GM18858 (cell line): ENCODE results near the gene CCDC85A.

Experiments used
- ATAC-seq: cut with Tn5 transposase; IDR thresholded peaks from one replicate; pipeline ENCODE4 v1.9.1; 2021; ENCODE audit not compliant: unreplicated experiment

CCDC85A gene

GRCh38 chr2:56192664-56193305, 9.0 kb downstream of the CCDC85A start:
- no peak for ATAC-seq

- no peak for ATAC-seq
Measured at GRCh38 chr2:56195563-56195962, 11.8 kb downstream of the CCDC85A start.

DNA sequence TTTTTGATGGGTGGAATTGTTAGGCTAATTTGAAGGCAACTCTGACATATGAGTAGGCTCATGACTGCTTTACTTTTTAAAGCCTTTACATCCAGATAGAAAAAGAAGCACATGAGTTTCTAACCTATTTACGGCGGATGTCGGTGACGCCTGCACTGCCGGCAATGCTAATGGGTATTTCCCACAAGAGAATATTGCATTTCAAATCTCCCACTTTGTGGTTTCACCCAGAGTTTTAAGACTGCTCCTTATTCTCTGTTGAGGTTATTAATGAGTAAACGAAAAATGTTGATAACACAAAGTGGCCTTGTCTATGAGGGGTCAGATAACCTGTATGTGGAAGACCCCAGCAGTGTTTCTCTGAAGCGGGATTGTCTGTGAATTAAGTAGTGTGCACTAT, 14.0 kb downstream of the CCDC85A start:
- ATAC-seq = no peak

DNA sequence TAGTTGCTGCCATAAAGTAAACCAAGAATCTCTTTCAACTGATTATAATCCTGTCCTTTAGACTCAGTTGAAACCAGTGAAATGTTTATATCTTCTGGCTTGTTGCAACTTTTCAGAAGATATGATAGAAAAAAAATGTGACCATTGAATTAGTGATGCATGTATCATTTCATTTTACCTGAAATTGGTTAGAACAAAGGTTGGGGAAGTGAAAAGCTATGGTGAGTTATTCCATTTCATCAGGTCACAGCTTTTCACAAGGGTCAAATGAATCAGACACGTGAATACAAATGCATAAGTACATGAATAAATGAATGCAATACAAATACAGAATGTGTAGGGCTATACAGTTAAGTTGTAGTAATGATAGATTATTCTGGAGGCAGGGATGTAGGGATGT, 15.1 kb downstream of the CCDC85A start:
- no peak for ATAC-seq

DNA sequence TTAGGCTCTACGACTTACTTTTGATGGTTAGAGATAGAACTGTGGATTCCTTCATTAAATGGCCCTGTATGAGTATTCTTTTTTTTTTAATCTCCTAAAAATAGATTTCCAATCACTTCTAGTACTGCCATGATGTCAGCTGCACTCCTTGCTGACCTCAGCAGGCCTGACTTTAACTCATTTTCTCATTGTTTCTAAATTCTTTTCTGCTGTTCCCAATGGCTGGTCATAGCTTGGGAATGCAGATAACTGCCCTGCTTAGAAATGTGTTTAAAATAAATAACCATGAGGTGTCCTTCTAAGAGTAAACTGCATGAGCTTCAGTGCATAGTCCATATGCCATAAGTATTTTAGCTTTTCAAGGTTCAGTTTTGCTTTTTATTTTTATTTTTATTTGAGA, 15.7 kb downstream of the CCDC85A start:
- no peak for ATAC-seq

GRCh38 chr2:56202381-56203121, 18.8 kb downstream of the CCDC85A start:
- no peak for ATAC-seq

DNA sequence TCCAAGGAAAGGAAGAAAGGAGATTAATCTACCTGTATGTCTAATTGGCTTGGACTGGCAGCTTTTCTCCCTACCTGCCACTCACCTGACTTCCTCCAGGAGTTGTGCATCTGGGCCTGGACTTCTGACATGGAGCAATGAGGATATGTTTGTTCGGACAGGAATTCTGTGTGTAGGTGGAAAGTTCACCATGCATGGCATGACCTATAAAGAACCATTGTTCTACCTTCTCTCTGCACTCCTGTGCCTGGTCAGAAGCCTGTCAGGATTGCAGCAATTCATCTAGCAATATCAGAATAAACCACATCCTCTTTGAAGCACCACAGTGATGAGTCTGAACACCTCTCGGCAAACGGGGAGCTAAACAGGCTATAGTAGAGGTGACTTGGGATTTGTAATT, 20.8 kb downstream of the CCDC85A start:
- no peak for ATAC-seq

DNA sequence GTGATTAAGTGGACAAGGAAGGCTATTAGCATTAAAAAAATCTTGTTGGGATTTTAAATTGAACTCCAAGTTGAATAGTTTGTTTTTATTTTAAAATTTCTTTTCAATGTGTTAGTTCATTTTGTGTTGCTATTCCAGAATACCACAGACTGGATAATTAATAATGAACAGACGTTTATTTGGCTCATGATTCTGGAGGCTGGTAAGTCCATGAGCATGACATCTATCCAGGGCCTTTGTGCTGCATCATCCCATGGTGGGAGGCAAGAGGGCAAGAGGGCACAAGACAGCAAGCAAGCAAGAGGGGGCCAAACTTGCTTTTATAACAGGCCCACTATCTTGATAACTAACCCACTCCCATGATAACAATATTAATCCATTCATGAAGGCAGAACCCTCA, 22.5 kb downstream of the CCDC85A start:
- no peak for ATAC-seq

- ATAC-seq = no peak
Measured at GRCh38 chr2:56207760-56208159, 24.0 kb downstream of the CCDC85A start.

- no peak for ATAC-seq
Measured at GRCh38 chr2:56208380-56208779, 24.6 kb downstream of the CCDC85A start.

DNA sequence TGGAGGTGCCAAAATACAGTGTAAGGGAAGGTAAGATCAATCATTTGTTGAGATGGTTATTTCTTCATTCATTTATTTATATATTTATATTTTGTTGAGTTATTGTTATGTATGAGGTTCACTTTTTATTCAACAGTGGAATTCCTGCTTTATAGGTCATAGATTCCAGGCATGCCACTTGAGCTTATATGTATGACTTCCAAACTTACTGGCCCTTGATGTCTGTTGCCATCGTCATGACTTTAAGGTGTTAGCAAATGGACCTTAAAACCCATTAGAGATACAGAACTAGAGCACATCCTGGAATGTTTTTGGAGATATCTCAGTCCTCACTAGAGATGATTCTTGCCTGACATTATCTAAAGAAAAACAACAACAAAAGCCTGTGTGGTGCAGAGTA, 25.9 kb downstream of the CCDC85A start:
- no peak for ATAC-seq

- ATAC-seq = no peak
Measured at GRCh38 chr2:56210291-56210690, 26.5 kb downstream of the CCDC85A start.

- no peak for ATAC-seq
Measured at GRCh38 chr2:56211048-56211447, 27.3 kb downstream of the CCDC85A start.

GRCh38 chr2:56215911-56216310, 32.1 kb downstream of the CCDC85A start:
- ATAC-seq = no peak

GRCh38 chr2:56217106-56217505, 33.3 kb downstream of the CCDC85A start:
- ATAC-seq = no peak

GRCh38 chr2:56222481-56222880, 38.7 kb downstream of the CCDC85A start:
- no peak for ATAC-seq

GRCh38 chr2:56224316-56224715, 40.5 kb downstream of the CCDC85A start:
- ATAC-seq = no peak

DNA sequence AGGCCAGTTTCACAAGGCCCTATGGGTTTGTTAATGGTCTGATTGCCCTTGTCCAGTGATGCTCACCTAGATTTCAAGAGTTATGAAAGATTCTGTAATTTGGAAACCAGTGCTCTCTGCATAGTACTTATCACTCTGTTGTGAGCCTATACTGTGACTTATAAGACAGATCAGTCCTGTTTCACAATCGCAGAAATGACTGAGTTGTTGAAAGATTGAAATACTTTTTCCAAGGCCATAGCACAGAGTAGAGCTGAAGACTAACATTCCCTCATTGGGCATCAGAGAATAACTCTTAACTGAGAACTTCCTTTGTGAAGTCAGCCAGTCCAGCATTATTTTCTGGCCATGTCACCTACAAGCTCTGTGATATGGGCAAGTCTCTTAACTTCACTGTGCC, 44.0 kb downstream of the CCDC85A start:
- no peak for ATAC-seq

DNA sequence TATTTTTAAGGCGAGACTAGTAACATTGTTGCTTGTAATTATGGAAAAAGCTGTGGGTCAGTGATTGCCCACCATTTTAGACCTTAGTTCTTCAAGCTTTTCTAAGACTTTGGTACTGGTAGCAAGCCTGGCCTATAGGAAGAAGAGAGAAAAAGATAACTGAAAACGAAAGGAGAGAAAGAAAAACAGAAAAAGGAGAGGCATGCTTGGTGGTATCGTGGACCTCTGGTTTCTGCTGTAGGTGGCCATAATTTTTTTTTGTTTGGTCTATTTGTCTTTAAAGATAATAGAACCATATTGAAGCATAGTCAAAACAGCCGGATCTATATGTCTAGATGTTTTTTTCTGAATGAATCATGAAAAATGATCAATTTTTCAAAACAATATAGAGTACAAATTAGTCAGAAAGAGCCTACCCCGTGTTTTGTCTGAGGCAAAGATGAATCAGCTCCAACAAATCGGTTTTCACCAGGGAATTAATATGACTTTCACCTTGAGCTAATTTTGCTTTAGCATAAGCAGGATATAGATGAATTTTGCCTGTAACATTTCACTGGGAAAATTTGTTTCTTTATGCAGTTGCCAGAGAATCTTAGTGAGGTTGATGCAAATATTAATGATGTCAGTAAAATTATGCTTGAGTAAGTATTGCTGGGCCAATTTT, 45.7 kb downstream of the CCDC85A start:
- no peak for ATAC-seq

GRCh38 chr2:56230156-56230555, 46.4 kb downstream of the CCDC85A start:
- ATAC-seq = no peak

DNA sequence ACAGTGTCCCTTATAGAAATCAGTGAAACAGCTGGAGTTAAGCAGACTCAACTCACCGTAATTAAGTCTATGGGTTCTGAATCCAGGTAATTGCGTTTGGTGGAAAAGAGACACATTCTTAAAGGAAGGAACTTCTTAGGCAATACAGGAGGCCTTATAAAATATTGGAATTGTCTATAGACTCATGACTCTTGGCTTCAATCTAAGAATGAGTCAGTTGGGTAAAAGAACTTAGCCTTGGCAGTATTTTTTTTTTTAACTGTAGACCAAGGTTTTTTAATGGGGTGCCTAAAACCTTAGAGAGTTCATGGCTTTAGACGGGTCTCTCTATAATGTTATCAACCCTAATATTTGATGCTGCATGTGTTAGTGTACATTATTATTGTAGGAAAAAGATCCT, 47.6 kb downstream of the CCDC85A start:
- no peak for ATAC-seq

GRCh38 chr2:56232912-56233311, 49.1 kb downstream of the CCDC85A start:
- ATAC-seq = no peak
